ENCODE data around the gene RIMBP2.

Gene RIMBP2

GRCh38 chr12:130621696-130622298 lies 94.3 kb downstream of the RIMBP2 start:
- DNase-seq = no peak
- in situ Hi-C loops (cut with MboI; ENCODE audit: low pct_unique_long_range_greater_than_20kb, low sequenced_read_pairs) = no loop called here

- DNase-seq = no peak
- in situ Hi-C loops (cut with MboI; ENCODE audit: low pct_unique_long_range_greater_than_20kb, low sequenced_read_pairs) = no loop called here
Measured at GRCh38 chr12:130620756-130621155, 95.3 kb downstream of the RIMBP2 start.

- DNase-seq = no peak
- in situ Hi-C loops (cut with MboI; ENCODE audit: low pct_unique_long_range_greater_than_20kb, low sequenced_read_pairs) = no loop called here
Measured at GRCh38 chr12:130620281-130620680, 95.8 kb downstream of the RIMBP2 start.

- in situ Hi-C loops (cut with MboI; ENCODE audit: low pct_unique_long_range_greater_than_20kb, low sequenced_read_pairs) = no loop called here
- DNase-seq = no peak
Measured at GRCh38 chr12:130619385-130620001, 96.6 kb downstream of the RIMBP2 start.

GRCh38 chr12:130617219-130617618 lies 98.9 kb downstream of the RIMBP2 start:
- DNase-seq = no peak
- in situ Hi-C loops (cut with MboI; ENCODE audit: low pct_unique_long_range_greater_than_20kb, low sequenced_read_pairs) = no loop called here

- DNase-seq = no peak
- in situ Hi-C loops (cut with MboI; ENCODE audit: low pct_unique_long_range_greater_than_20kb, low sequenced_read_pairs) = no loop called here
Measured at GRCh38 chr12:130615861-130616345, 100.2 kb downstream of the RIMBP2 start.

- in situ Hi-C loops (cut with MboI; ENCODE audit: low pct_unique_long_range_greater_than_20kb, low sequenced_read_pairs) = no loop called here
- no peak for DNase-seq
Measured at GRCh38 chr12:130614530-130614905, 101.6 kb downstream of the RIMBP2 start.

- in situ Hi-C loops (cut with MboI; ENCODE audit: low pct_unique_long_range_greater_than_20kb, low sequenced_read_pairs) = no loop called here
- DNase-seq = no peak
Measured at GRCh38 chr12:130613831-130614529, 102.1 kb downstream of the RIMBP2 start.

GRCh38 chr12:130613131-130613530 lies 103.0 kb downstream of the RIMBP2 start:
- in situ Hi-C loops (cut with MboI; ENCODE audit: low pct_unique_long_range_greater_than_20kb, low sequenced_read_pairs) = no loop called here
- no peak for DNase-seq

GRCh38 chr12:130611026-130611905 lies 104.8 kb downstream of the RIMBP2 start:
- DNase-seq = no peak
- in situ Hi-C loops (cut with MboI; ENCODE audit: low pct_unique_long_range_greater_than_20kb, low sequenced_read_pairs) = no loop called here

GRCh38 chr12:130609966-130610365 lies 106.1 kb downstream of the RIMBP2 start:
- in situ Hi-C loops (cut with MboI; ENCODE audit: low pct_unique_long_range_greater_than_20kb, low sequenced_read_pairs) = no loop called here
- DNase-seq = no peak

- DNase-seq = no peak
- in situ Hi-C loops (cut with MboI; ENCODE audit: low pct_unique_long_range_greater_than_20kb, low sequenced_read_pairs) = no loop called here
Measured at GRCh38 chr12:130608831-130609230, 107.3 kb downstream of the RIMBP2 start.

- DNase-seq = no peak
- in situ Hi-C loops (cut with MboI; ENCODE audit: low pct_unique_long_range_greater_than_20kb, low sequenced_read_pairs) = no loop called here
Measured at GRCh38 chr12:130608132-130608531, 108.0 kb downstream of the RIMBP2 start.

GRCh38 chr12:130606231-130606630 lies 109.9 kb downstream of the RIMBP2 start:
- in situ Hi-C loops (cut with MboI; ENCODE audit: low pct_unique_long_range_greater_than_20kb, low sequenced_read_pairs) = no loop called here
- no peak for DNase-seq

GRCh38 chr12:130603396-130603965 lies 112.6 kb downstream of the RIMBP2 start:
- in situ Hi-C loops (cut with MboI; ENCODE audit: low pct_unique_long_range_greater_than_20kb, low sequenced_read_pairs) = no loop called here
- DNase-seq = no peak

- in situ Hi-C loops (cut with MboI; ENCODE audit: low pct_unique_long_range_greater_than_20kb, low sequenced_read_pairs) = no loop called here
Measured at GRCh38 chr12:130602251-130602650, 113.8 kb downstream of the RIMBP2 start.

GRCh38 chr12:130601327-130601726 lies 114.8 kb downstream of the RIMBP2 start:
- DNase-seq = no peak
- in situ Hi-C loops (cut with MboI; ENCODE audit: low pct_unique_long_range_greater_than_20kb, low sequenced_read_pairs) = no loop called here

More at GRCh38 chr12:130602251-130602650, 113.8 kb downstream of the RIMBP2 start:
- no peak for DNase-seq

GRCh38 chr12:130596241-130596640 lies 119.9 kb downstream of the RIMBP2 start:
- no peak for DNase-seq
- in situ Hi-C loops (cut with MboI; ENCODE audit: low pct_unique_long_range_greater_than_20kb, low sequenced_read_pairs) = no loop called here

GRCh38 chr12:130595566-130595965 lies 120.5 kb downstream of the RIMBP2 start:
- no peak for DNase-seq

More at GRCh38 chr12:130595566-130595965, 120.5 kb downstream of the RIMBP2 start:
- in situ Hi-C loops (cut with MboI; ENCODE audit: low pct_unique_long_range_greater_than_20kb, low sequenced_read_pairs) = no loop called here
